GM23338 (cell line): ENCODE measurements around the gene FRMD4A. TPM values are rescaled to one million over a fixed set of nuclear protein-coding genes. Genes with fewer than 3 reads are reported as not detected.

Source experiments
- ATAC-seq: fragments of 200-7000 bp; cut with Tn5 transposase; 3 replicates; pipeline ENCODE4 v1.9.1; 2020
- DNase-seq: peaks from one replicate; pipeline ENCODE4 v3.0.0-alpha.2; 2015; ENCODE audit warnings: low spot score
- H2AFZ ChIP-seq: fragments of 200-600 bp; sonication (generic); 2 replicates; pipeline ENCODE4 v1.8.0; 2016; ENCODE audit warnings: antibody characterized with exemption, mild to moderate bottlenecking, moderate library complexity
- H3F3A ChIP-seq: fragments of 200-600 bp; sonication (generic); replicated peaks from 2 replicates; pipeline ENCODE4 v1.8.0; 2017; ENCODE audit warnings: antibody characterized with exemption, mixed run types, low read depth
- H3K27ac ChIP-seq: fragments of 200-600 bp; sonication (generic); 2 replicates; pipeline ENCODE4 v1.6.1; 2016; ENCODE audit warnings: low read depth
- H3K27me3 ChIP-seq: fragments of 200-600 bp; sonication (generic); 2 replicates; pipeline ENCODE4 v1.8.0; 2016; ENCODE audit warnings: mild to moderate bottlenecking, mixed run types, moderate library complexity; ENCODE audit not compliant: insufficient read depth
- H3K36me3 ChIP-seq: fragments of 200-600 bp; sonication (generic); 2 replicates; pipeline ENCODE4 v1.8.0; 2016; ENCODE audit warnings: mild to moderate bottlenecking; ENCODE audit not compliant: insufficient read depth
- H3K4me1 ChIP-seq: fragments of 200-600 bp; sonication (generic); 2 replicates; pipeline ENCODE4 v1.8.0; 2016; ENCODE audit warnings: mild to moderate bottlenecking, moderate library complexity; ENCODE audit not compliant: insufficient read depth
- H3K4me2 ChIP-seq: fragments of 200-600 bp; sonication (generic); 2 replicates; pipeline ENCODE4 v1.7.1; 2017; ENCODE audit warnings: mixed run types
- H3K4me3 ChIP-seq: fragments of 200-600 bp; sonication (generic); 2 replicates; pipeline ENCODE4 v1.6.1; 2016; ENCODE audit warnings: mixed run types
- H3K79me2 ChIP-seq: fragments of 200-600 bp; sonication (generic); replicated peaks from 2 replicates; pipeline ENCODE4 v1.8.0; 2017; ENCODE audit warnings: mild to moderate bottlenecking; ENCODE audit not compliant: insufficient read depth
- H3K9me2 ChIP-seq: fragments of 200-600 bp; sonication (generic); 2 replicates; pipeline ENCODE4 v1.8.0; 2017; ENCODE audit not compliant: insufficient read depth
- H4K20me1 ChIP-seq: fragments of 200-600 bp; sonication (generic); replicated peaks from 2 replicates; pipeline ENCODE4 v1.8.0; 2017; ENCODE audit warnings: mild to moderate bottlenecking; ENCODE audit not compliant: insufficient read depth
- H3K27ac Mint-ChIP-seq: 2 replicates; pipeline ENCODE4 v1.8.0; 2020; ENCODE audit warnings: inconsistent platforms, mild to moderate bottlenecking, moderate library complexity, mixed read lengths
- H3K27me3 Mint-ChIP-seq: 3 replicates; pipeline ENCODE4 v1.8.0; 2022; ENCODE audit warnings: low read depth, mild to moderate bottlenecking, moderate library complexity, mixed read lengths, inconsistent platforms; ENCODE audit not compliant: insufficient read depth, poor library complexity
- H3K36me3 Mint-ChIP-seq: 3 replicates; pipeline ENCODE4 v1.8.0; 2021; ENCODE audit warnings: low read depth, mild to moderate bottlenecking, inconsistent platforms, moderate library complexity, mixed read lengths
- H3K4me1 Mint-ChIP-seq: 3 replicates; pipeline ENCODE4 v1.8.0; 2020; ENCODE audit warnings: mild to moderate bottlenecking, inconsistent platforms, mixed read lengths
- H3K4me3 Mint-ChIP-seq: 3 replicates; pipeline ENCODE4 v1.8.0; 2021; ENCODE audit warnings: moderate library complexity, mild to moderate bottlenecking, inconsistent platforms, mixed read lengths
- H3K9me3 Mint-ChIP-seq: 3 replicates; pipeline ENCODE4 v1.8.0; 2020; ENCODE audit warnings: moderate library complexity, mild to moderate bottlenecking, inconsistent platforms, mixed read lengths
- CREB1 ChIP-seq: fragments of 250-450 bp; sonication (Bioruptor Pico); IDR thresholded peaks from 2 replicates; pipeline ENCODE4 v1.5.0; 2020; ENCODE audit warnings: low read depth, mild to moderate bottlenecking, moderate library complexity
- EZH2 ChIP-seq: fragments of 200-600 bp; sonication (generic); IDR thresholded peaks from one replicate; pipeline ENCODE4 v1.8.0; 2017; ENCODE audit warnings: antibody characterized with exemption, mild to moderate bottlenecking, low read depth; ENCODE audit not compliant: unreplicated experiment
- EZH2phosphoT487 ChIP-seq: fragments of 200-600 bp; sonication (generic); IDR thresholded peaks from one replicate; pipeline ENCODE4 v1.8.1; 2018; ENCODE audit warnings: antibody characterized with exemption; ENCODE audit not compliant: unreplicated experiment
- ZNF114 ChIP-seq: fragments of 250-450 bp; sonication (Bioruptor Pico); IDR thresholded peaks from 2 replicates; pipeline ENCODE4 v1.5.0; 2020; ENCODE audit warnings: mild to moderate bottlenecking, moderate library complexity
- ZNF462 ChIP-seq: fragments of 250-450 bp; sonication (Bioruptor Pico); IDR thresholded peaks from 2 replicates; pipeline ENCODE4 v1.5.0; 2020; ENCODE audit warnings: mild to moderate bottlenecking, moderate library complexity
- polyA plus RNA-seq: library from polyadenylated mRNA; unstranded; fragments of >200 nt; fragmentation: Nextera tagmentation; extraction: Ambion mirVana; gene quantifications from 2 replicates; pipeline ENCODE4 v1.2.1, GENCODE V29; 2016
- total RNA-seq: library from RNA; depleted of rRNA; stranded (reverse); fragments of >200 nt; shearing (Covaris generic); gene quantifications from 2 replicates; pipeline ENCODE4 v1.2.3, GENCODE V29; 2014

The FRMD4A gene
- total and polyA plus RNA-seq, 2 experiments from 2014 or later, result 14.0 to 20.1 TPM

- TF ChIP-seq EZH2phosphoT487, result no peak
- TF ChIP-seq CREB1 (CRISPR knock-in tag), result no peak
- no peak for TF ChIP-seq ZNF114 (CRISPR knock-in tag)
- no peak for TF ChIP-seq EZH2
Measured at GRCh38 chr10:13913897-13914296, 416.8 kb downstream of the FRMD4A start (continued).

- Mint-ChIP-seq H3K4me1 (peaks cover 2% of the 10 kb centered on the region; the same call in 1 of the 3 replicates), H3K4me3 (no peak overlapping the region), H3K27ac (no peak overlapping the region), H3K9me3 (no peaks in the 10 kb centered on the region), H3K27me3 (no peaks in the 10 kb centered on the region), H3K36me3 (no peaks in the 10 kb centered on the region)
- Histone ChIP-seq H4K20me1 (no peaks in the 10 kb centered on the region), H3K36me3 (no peaks in the 10 kb centered on the region), H3K27ac (no peak overlapping the region), H3K4me3 (no peak overlapping the region), H3K4me1 (peaks cover 3% of the 10 kb centered on the region; the same call in 1 of the 2 replicates), H3K4me2 (no peak overlapping the region), H3K9me2 (no peaks in the 10 kb centered on the region), H3F3A (no peaks in the 10 kb centered on the region), H3K79me2 (no peaks in the 10 kb centered on the region), H2AFZ (no peak overlapping the region), H3K27me3 (no peaks in the 10 kb centered on the region)
- ATAC-seq, result no peak
- TF ChIP-seq EZH2 (no peak), ZNF462 (no peak), EZH2phosphoT487 (no peak)
- no peak for DNase-seq
Measured at GRCh38 chr10:13911821-13912520, 418.8 kb downstream of the FRMD4A start.
